Astrocyte (in vitro differentiated cells and primary cell): ENCODE measurements around the gene OAS3.

ENCODE experiments used
- CTCF ChIP-seq: IDR thresholded peaks from 2 replicates; pipeline ENCODE4 v1.5.1; 2011; ENCODE audit warnings: low read depth, mild to moderate bottlenecking, inconsistent platforms, low read length, moderate library complexity; ENCODE audit not compliant: insufficient read depth
- EZH2 ChIP-seq: IDR thresholded peaks from 2 replicates; pipeline ENCODE4 v1.6.1; 2012; ENCODE audit warnings: mild to moderate bottlenecking, low read length, inconsistent platforms; ENCODE audit not compliant: insufficient read depth

GRCh38 chr12:112973818-112974231, 35.6 kb downstream of the OAS3 start:
- TF ChIP-seq EZH2 (no peak), CTCF (no peak)
